ENCODE results near the gene PTPRN2. TPM values are rescaled to one million over a fixed set of nuclear protein-coding genes. Genes with fewer than 3 reads are reported as not detected.

The PTPRN2 gene
- total RNA-seq, 1 donor from 2014 or later, result 1.8 TPM

- Mint-ChIP-seq H3K4me1 (no peaks in the 10 kb centered on the region), H3K4me3 (no peak overlapping the region), H3K36me3 (ENCODE audit: low read depth) (no peaks in the 10 kb centered on the region), H3K27me3 (no peaks in the 10 kb centered on the region), H3K27ac (no peak overlapping the region), H3K9me3 (no peaks in the 10 kb centered on the region)
- intact Hi-C loops (cut with micrococcal nuclease), result no loop called here
- CTCF ChIA-PET, result no interaction called here
- no peak for ATAC-seq (ENCODE audit: low read depth)
- TF ChIP-seq CTCF (IDR thresholded peaks at IDR 0.05), result no peak
- no peak for DNase-seq
- POLR2A ChIA-PET, result no interaction called here
Measured at GRCh38 chr7:158450476-158451124, 137.0 kb downstream of the PTPRN2 start.

GRCh38 chr7:158449942-158450341, 137.7 kb downstream of the PTPRN2 start:
- Mint-ChIP-seq H3K27me3 (no peaks in the 10 kb centered on the region), H3K4me1 (no peaks in the 10 kb centered on the region), H3K4me3 (no peak overlapping the region), H3K36me3 (ENCODE audit: low read depth) (no peaks in the 10 kb centered on the region), H3K27ac (no peak overlapping the region), H3K9me3 (no peaks in the 10 kb centered on the region)
- CTCF ChIA-PET, result no interaction called here
- POLR2A ChIA-PET, result no interaction called here
- no peak for ATAC-seq (ENCODE audit: low read depth)
- no peak for TF ChIP-seq CTCF (IDR thresholded peaks at IDR 0.05)
- intact Hi-C loops (cut with micrococcal nuclease), result no loop called here
- DNase-seq, result no peak

- POLR2A ChIA-PET, result no interaction called here
- H3K27me3 Mint-ChIP-seq, result no peaks in the 10 kb centered on the region
- TF ChIP-seq CTCF (IDR thresholded peaks at IDR 0.05), result no peak
- no peaks in the 10 kb centered on the region for H3K36me3 Mint-ChIP-seq (ENCODE audit: low read depth)
- no peaks in the 10 kb centered on the region for H3K4me1 Mint-ChIP-seq
- H3K9me3 Mint-ChIP-seq, result no peaks in the 10 kb centered on the region
- ATAC-seq (ENCODE audit: low read depth), result no peak
- H3K4me3 Mint-ChIP-seq, result no peak overlapping the region
- no peak overlapping the region for H3K27ac Mint-ChIP-seq
- DNase-seq, result no peak
- CTCF ChIA-PET, result no interaction called here
- intact Hi-C loops (cut with micrococcal nuclease), result no loop called here
Measured at GRCh38 chr7:158449266-158449665, 138.4 kb downstream of the PTPRN2 start.

- no peak for TF ChIP-seq CTCF (IDR thresholded peaks at IDR 0.05)
- ChIA-PET POLR2A (no interaction called here), CTCF (no interaction called here)
- no peaks in the 10 kb centered on the region for H3K9me3 Mint-ChIP-seq
- no peaks in the 10 kb centered on the region for H3K36me3 Mint-ChIP-seq (ENCODE audit: low read depth)
- ATAC-seq (ENCODE audit: low read depth) (no peak), DNase-seq (no peak)
- intact Hi-C loops (cut with micrococcal nuclease), result no loop called here
- no peak overlapping the region for H3K4me3 Mint-ChIP-seq
- H3K27me3 Mint-ChIP-seq, result no peaks in the 10 kb centered on the region
- no peak overlapping the region for H3K27ac Mint-ChIP-seq
- H3K4me1 Mint-ChIP-seq, result no peaks in the 10 kb centered on the region
Measured at GRCh38 chr7:158448430-158449100, 139.1 kb downstream of the PTPRN2 start.

- ChIA-PET POLR2A (no interaction called here), CTCF (no interaction called here)
- H3K27me3 Mint-ChIP-seq, result no peaks in the 10 kb centered on the region
- H3K27ac Mint-ChIP-seq, result no peak overlapping the region
- DNase-seq (no peak), ATAC-seq (ENCODE audit: low read depth) (no peak)
- intact Hi-C loops (cut with micrococcal nuclease), result no loop called here
- no peaks in the 10 kb centered on the region for H3K4me1 Mint-ChIP-seq
- no peak overlapping the region for H3K4me3 Mint-ChIP-seq
- no peak for TF ChIP-seq CTCF (IDR thresholded peaks at IDR 0.05)
- H3K36me3 Mint-ChIP-seq (ENCODE audit: low read depth), result no peaks in the 10 kb centered on the region
- H3K9me3 Mint-ChIP-seq, result no peaks in the 10 kb centered on the region
Measured at GRCh38 chr7:158447506-158448171, 140.0 kb downstream of the PTPRN2 start.
